GM23248 (cell line): ENCODE data around the gene FAM20C.

Experiments used
- EZH2 ChIP-seq: fragments of 200-600 bp; sonication (generic); IDR thresholded peaks from 2 replicates; pipeline ENCODE4 v1.6.1; 2018; ENCODE audit warnings: antibody characterized with exemption, mild to moderate bottlenecking; ENCODE audit not compliant: insufficient read depth, poor library complexity, severe bottlenecking
- EZH2phosphoT487 ChIP-seq: fragments of 200-600 bp; sonication (generic); IDR thresholded peaks from 2 replicates; pipeline ENCODE4 v1.6.1; 2018; ENCODE audit warnings: antibody characterized with exemption, moderate library complexity, mild to moderate bottlenecking, low read depth; ENCODE audit not compliant: insufficient read depth

DNA sequence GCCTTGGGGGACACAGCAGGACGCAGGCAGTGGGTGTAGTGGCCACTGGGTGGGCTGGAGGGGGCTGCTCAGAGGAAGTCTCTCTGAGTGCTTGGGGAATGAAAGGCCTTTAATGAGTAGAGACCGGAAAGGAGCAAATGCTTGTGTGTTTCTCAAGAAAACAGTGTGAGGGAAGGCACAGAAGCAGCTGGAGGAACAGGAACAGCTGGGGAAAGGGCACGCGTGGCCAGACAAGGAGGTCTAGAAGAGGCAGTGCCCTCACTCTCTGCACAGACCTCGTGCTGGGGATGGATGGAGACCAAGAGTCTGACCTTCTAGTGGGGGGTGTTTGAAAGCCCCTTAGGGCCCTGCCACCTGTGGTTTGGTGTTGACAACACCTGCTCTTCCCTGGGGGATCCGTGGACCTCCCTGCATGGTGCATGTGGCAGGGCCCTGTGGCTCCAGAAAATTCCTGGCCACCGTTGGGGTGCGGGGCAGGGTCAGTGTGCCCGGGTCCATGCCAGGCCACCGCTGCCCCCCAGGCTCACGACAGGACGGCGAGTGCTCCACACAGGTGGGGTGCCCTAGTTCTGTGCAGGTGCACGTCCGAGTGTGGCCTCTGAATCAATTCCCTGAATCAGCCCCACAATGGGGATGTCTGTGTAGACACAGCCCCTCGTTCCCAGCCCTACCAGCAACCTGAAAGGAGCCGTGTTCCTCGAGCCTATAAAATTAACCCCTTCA lies 25.9 kb upstream of the FAM20C start:
- TF ChIP-seq EZH2phosphoT487, result no peak
- TF ChIP-seq EZH2, result no peak
